GM12878 (cell line): Measurements from ENCODE around the gene IQGAP3. TPM values are rescaled to one million over a fixed set of nuclear protein-coding genes. Genes with fewer than 3 reads are reported as not detected.
A peak's percentile ranks its signal among the peaks of the same experiment; 100 is the strongest.

Experiments used
- ATAC-seq: fragments of 200-7000 bp; cut with Tn5 transposase; 3 replicates; pipeline ENCODE4 v1.9.1; 2020; ENCODE audit warnings: mild to moderate bottlenecking, moderate library complexity
- BruUV-seq: library from RNA; stranded (reverse); fragments of 400-500 nt; replicated peaks from 2 replicates; lab custom pipeline; 2021; lab: Mats Ljungman, UMichigan
- CTCF ChIA-PET: fragments of 300-600 bp; sonication (Branson Sonifier 250); formaldehyde crosslinking; extraction: SDS; loops from one replicate; lab custom pipeline; 2021; ENCODE audit warnings: inconsistent platforms; lab: Yijun Ruan, JAX
- POLR2A ChIA-PET: fragments of 350-600 bp; formaldehyde crosslinking; extraction: SDS; loops from one replicate; lab custom pipeline; 2021; ENCODE audit warnings: inconsistent platforms; lab: Charles Lee
- RAD21 ChIA-PET: fragments of 300-600 bp; sonication (Branson Sonifier 250); formaldehyde crosslinking; loops from one replicate; lab custom pipeline; 2023; ENCODE audit warnings: antibody characterized with exemption; ENCODE audit not compliant: unreplicated experiment; lab: Charles Lee
- SMC1A ChIA-PET: fragments of 300-600 bp; sonication (Branson Sonifier 250); formaldehyde crosslinking; loops from one replicate; lab custom pipeline; 2023; ENCODE audit not compliant: unreplicated experiment, uncharacterized antibody; lab: Charles Lee
- DNase-seq: peaks from one replicate; pipeline ENCODE4 v3.0.0-alpha.2; 2011; ENCODE audit warnings: low read depth, low spot score
- FAIRE-seq: peaks from 3 replicates; lab custom pipeline; 2011; peaks lifted over from hg19 to GRCh38; lab: Jason Lieb, UNC
- H2AFZ ChIP-seq: 2 replicates; pipeline ENCODE4 v1.6.0; 2011; ENCODE audit warnings: low read depth, low read length, control low read depth; ENCODE audit not compliant: control insufficient read depth
- H3K27ac ChIP-seq: 2 replicates; pipeline ENCODE4 v1.5.1; 2011; ENCODE audit warnings: control low read depth; ENCODE audit not compliant: control insufficient read depth, insufficient read depth
- H3K27me3 ChIP-seq, 2 experiments: replicated peaks in 1 of 2; 2 replicates each; pipeline versions ENCODE4 v1.6.0 to v1.6.1; 2011; ENCODE audit warnings: low read length in 1 of 2; ENCODE audit not compliant: control insufficient read depth in 2 of 2, insufficient read depth in 2 of 2
- H3K36me3 ChIP-seq, 2 experiments: 2 replicates each; pipeline ENCODE4 v1.5.1; 2011; ENCODE audit warnings: low read length in 1 of 2; ENCODE audit not compliant: control insufficient read depth in 2 of 2, insufficient read depth in 2 of 2
- H3K4me1 ChIP-seq: 2 replicates; pipeline ENCODE4 v1.6.1; 2011; ENCODE audit warnings: mild to moderate bottlenecking, low read length, moderate library complexity, mixed read lengths; ENCODE audit not compliant: control insufficient read depth, insufficient read depth
- H3K4me2 ChIP-seq: 2 replicates; pipeline ENCODE4 v1.6.0; 2011; ENCODE audit warnings: control low read depth; ENCODE audit not compliant: control insufficient read depth, insufficient read depth
- H3K4me3 ChIP-seq: fragments of 200-600 bp; sonication (generic); 2 replicates; pipeline ENCODE4 v1.5.1; 2016
- H3K79me2 ChIP-seq: 2 replicates; pipeline ENCODE4 v1.6.0; 2011; ENCODE audit warnings: low read length; ENCODE audit not compliant: control insufficient read depth, insufficient read depth
- H3K9ac ChIP-seq: 2 replicates; pipeline ENCODE4 v1.8.0; 2011; ENCODE audit warnings: low read length, control low read depth, mixed read lengths; ENCODE audit not compliant: control insufficient read depth, insufficient read depth
- H3K9me3 ChIP-seq: replicated peaks from 3 replicates; pipeline ENCODE4 v1.5.1; 2011; ENCODE audit warnings: mild to moderate bottlenecking, low read length; ENCODE audit not compliant: control insufficient read depth, insufficient read depth
- H4K20me1 ChIP-seq: 2 replicates; pipeline ENCODE4 v1.6.0; 2011; ENCODE audit not compliant: control insufficient read depth, insufficient read depth
- EP300 ChIP-seq, 2 experiments: fragments of 150-350 bp in 1 of 2; IDR thresholded peaks; 2 replicates each; pipeline ENCODE4 v1.6.1; 2011 to 2012; ENCODE audit warnings: low read depth in 2 of 2, low read length in 2 of 2, borderline replicate concordance in 1 of 2, improper control_type of control experiment in 1 of 2, inconsistent platforms in 1 of 2; ENCODE audit not compliant: control insufficient read depth in 1 of 2
- NFIC ChIP-seq: IDR thresholded peaks from 2 replicates; pipeline ENCODE4 v1.6.1; 2012; ENCODE audit warnings: low read depth, mild to moderate bottlenecking, inconsistent platforms, low read length, moderate library complexity
- POLR2AphosphoS5 ChIP-seq: IDR thresholded peaks from 2 replicates; pipeline ENCODE4 v1.6.1; 2011; ENCODE audit warnings: mild to moderate bottlenecking, low read length, inconsistent platforms
- POU2F2 ChIP-seq: IDR thresholded peaks from 3 replicates; pipeline ENCODE4 v1.6.1; 2011; ENCODE audit warnings: low read depth, mild to moderate bottlenecking, low read length, borderline replicate concordance
- TCF7 ChIP-seq: IDR thresholded peaks from 2 replicates; pipeline ENCODE4 v1.6.1; 2014; ENCODE audit warnings: antibody characterized with exemption, borderline replicate concordance
- WGBS: methylation state at CpG from one replicate; pipeline ENCODE4 v1.1.6; 2016; ENCODE audit warnings: low lambda C conversion rate; ENCODE audit not compliant: insufficient replicate concordance, insufficient coverage; ENCODE audit errors: missing lambda C conversion rate; 5-methylcytosine and 5-hydroxymethylcytosine counted together
- in situ Hi-C: fragments of 300-500 bp; cut with MboI; formaldehyde crosslinking; loops from 9 replicates; pipeline ENCODE4 v1.14.3; 2018; ENCODE audit warnings: mixed read lengths
- intact Hi-C: fragments of 100-400 bp; cut with micrococcal nuclease; formaldehyde crosslinking; loops from one replicate; pipeline ENCODE4 v1.14.2; 2022; ENCODE audit not compliant: unreplicated experiment
- polyA plus RNA-seq, 11 experiments: library from polyadenylated mRNA; depleted of rRNA in 4 of 11; unstranded in 6 of 11; stranded (reverse) in 5 of 11; fragments of >200 nt; fragmentation: Nextera tagmentation in 4 of 11; fragmentation: Illumina TruSeq in 1 of 11; extraction: Ambion mirVana in 4 of 11; extraction: Trizol in 1 of 11; gene quantifications; 1 replicate in 1 of 11; 2 replicates in 10 of 11; pipeline versions ENCODE4 v1.2.1 to v1.2.3, GENCODE V29; 2011 to 2016; ENCODE audit warnings: inconsistent platforms in 2 of 11, missing spikeins in 2 of 11, low read depth in 1 of 11
- total RNA-seq, 4 experiments: library from RNA; depleted of rRNA in 3 of 4; stranded (reverse); fragments of >200 nt in 3 of 4; fragmentation: Illumina TruSeq in 1 of 4; extraction: Trizol in 1 of 4; gene quantifications; 2 replicates each; pipeline versions ENCODE4 v1.2.1 to v1.2.3, GENCODE V29; 2013 to 2021
- TF ChIP-seq, protein P1 (sequence below): fragments of 450-650 bp; IDR thresholded peaks from 2 replicates; pipeline ENCODE4 v1.6.1; 2017; ENCODE audit warnings: mild to moderate bottlenecking, moderate library complexity

IQGAP3 gene
- total and polyA plus RNA-seq, 10 of the 15 experiments (the other 5 are each of a cell fraction or from before 2014, with no cell fraction given), result 1.1 to 10.7 (median 7.9) TPM

DNA sequence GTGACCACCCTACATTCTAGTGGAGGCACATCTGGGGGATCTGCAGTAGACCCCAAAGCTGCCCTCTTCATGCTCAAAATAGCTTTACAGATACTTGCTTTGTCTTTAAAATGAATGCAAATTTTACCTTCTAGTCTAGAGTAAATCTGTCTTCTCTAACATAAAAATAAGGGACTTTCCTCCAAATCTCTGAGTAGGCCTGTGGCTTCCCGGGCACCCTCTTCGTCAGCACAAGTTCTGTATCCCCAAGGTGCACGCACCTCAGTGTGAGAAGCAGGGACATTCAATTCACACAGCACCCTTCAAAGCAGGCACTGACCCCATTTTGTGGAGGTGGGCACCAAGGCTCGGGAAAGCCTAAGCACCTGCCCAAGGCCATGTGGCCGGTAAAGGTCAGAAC is 90.8 kb downstream of the IQGAP3 start:
- WGBS, result 8% methylated on average over 5 of the region's 5 CpGs
- H3K9ac ChIP-seq, result peak overlapping the region; percentile 52; the same call in 1 of the 2 replicates
- H3K27me3 ChIP-seq, result no peaks in the 10 kb centered on the region
- H3K79me2 ChIP-seq, result peaks cover 43% of the 10 kb centered on the region
- RAD21 ChIA-PET, result interaction anchor here (1.2 to 13.6 kb wide), 14 partner anchors 10 to 179 kb away, joined by 3 to 323 read pairs (median 8); partner anchors contain the start of genes GPATCH4, MEF2D and NAXE
- TF ChIP-seq, protein P1, sequence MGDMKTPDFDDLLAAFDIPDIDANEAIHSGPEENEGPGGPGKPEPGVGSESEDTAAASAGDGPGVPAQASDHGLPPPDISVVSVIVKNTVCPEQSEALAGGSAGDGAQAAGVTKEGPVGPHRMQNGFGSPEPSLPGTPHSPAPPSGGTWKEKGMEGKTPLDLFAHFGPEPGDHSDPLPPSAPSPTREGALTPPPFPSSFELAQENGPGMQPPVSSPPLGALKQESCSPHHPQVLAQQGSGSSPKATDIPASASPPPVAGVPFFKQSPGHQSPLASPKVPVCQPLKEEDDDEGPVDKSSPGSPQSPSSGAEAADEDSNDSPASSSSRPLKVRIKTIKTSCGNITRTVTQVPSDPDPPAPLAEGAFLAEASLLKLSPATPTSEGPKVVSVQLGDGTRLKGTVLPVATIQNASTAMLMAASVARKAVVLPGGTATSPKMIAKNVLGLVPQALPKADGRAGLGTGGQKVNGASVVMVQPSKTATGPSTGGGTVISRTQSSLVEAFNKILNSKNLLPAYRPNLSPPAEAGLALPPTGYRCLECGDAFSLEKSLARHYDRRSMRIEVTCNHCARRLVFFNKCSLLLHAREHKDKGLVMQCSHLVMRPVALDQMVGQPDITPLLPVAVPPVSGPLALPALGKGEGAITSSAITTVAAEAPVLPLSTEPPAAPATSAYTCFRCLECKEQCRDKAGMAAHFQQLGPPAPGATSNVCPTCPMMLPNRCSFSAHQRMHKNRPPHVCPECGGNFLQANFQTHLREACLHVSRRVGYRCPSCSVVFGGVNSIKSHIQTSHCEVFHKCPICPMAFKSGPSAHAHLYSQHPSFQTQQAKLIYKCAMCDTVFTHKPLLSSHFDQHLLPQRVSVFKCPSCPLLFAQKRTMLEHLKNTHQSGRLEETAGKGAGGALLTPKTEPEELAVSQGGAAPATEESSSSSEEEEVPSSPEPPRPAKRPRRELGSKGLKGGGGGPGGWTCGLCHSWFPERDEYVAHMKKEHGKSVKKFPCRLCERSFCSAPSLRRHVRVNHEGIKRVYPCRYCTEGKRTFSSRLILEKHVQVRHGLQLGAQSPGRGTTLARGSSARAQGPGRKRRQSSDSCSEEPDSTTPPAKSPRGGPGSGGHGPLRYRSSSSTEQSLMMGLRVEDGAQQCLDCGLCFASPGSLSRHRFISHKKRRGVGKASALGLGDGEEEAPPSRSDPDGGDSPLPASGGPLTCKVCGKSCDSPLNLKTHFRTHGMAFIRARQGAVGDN, result 0 out of 2 replicates have a peak, but pooled peaks have one; percentile 19
- TF ChIP-seq NFIC (no peak), POU2F2 (0 out of 3 replicates have a peak, but pooled peaks have one; percentile 10), TCF7 (no peak), POLR2AphosphoS5 (peak; percentile 42; the same call in 1 of the 2 replicates), EP300 (IDR thresholded peaks at IDR 0.05; ENCODE audit: borderline replicate concordance in 1 of 2, control insufficient read depth in 1 of 2, low read depth in 2 of 2, low read length in 2 of 2) (peak in 1 of 2 experiments; percentile 45; a peak in 1 of 4 replicates)
- TF ChIP-seq, all 136 proteins: peak for 4
- ChIA-PET POLR2A (interaction anchor here (1.4 to 23.9 kb wide), 3 partner anchors 9 to 24 kb away, joined by 5 to 630 read pairs (median 27); partner anchors contain the start of gene MEF2D), CTCF (interaction anchor here (0.9 to 5.7 kb wide), 28 partner anchors 10 to 130 kb away, joined by 3 to 140 read pairs (median 8); partner anchors contain the start of genes IQGAP3, MEF2D, NAXE and TTC24), SMC1A (interaction anchor here (0.7 to 21.2 kb wide), 13 partner anchors 9 to 139 kb away, joined by 3 to 460 read pairs (median 7); partner anchors contain the start of gene MEF2D)
- no TSS peak for BruUV-seq
- H3K4me1 ChIP-seq, result peaks cover 44% of the 10 kb centered on the region
- in situ Hi-C loops, result no loop called here
- DNase-seq (no peak), ATAC-seq (peak; percentile 68), FAIRE-seq (no peak)
- peak overlapping the region; percentile 75 for H3K27ac ChIP-seq
- H3K9me3 ChIP-seq, result no peaks in the 10 kb centered on the region
- H3K4me3 ChIP-seq, result 0 out of 2 replicates have a peak overlapping the region, but pooled peaks have one; percentile 9
- H3K4me2 ChIP-seq, result peak overlapping the region; percentile 56
- no peak overlapping the region for H2AFZ ChIP-seq
- intact Hi-C loops, result loop anchor here (2.0 to 10.0 kb wide), 2 partner anchors 17 to 123 kb away; partner anchors contain the start of gene GPATCH4
- no peaks in the 10 kb centered on the region for H4K20me1 ChIP-seq
- H3K36me3 ChIP-seq, result peaks cover 53 to 63% of the 10 kb centered on the region in 2 experiments
